GM23338 (cell line): ENCODE results near the gene NOL3. TPM values are rescaled to one million over a fixed set of nuclear protein-coding genes. Genes with fewer than 3 reads are reported as not detected.

Experiments used
- ATAC-seq: fragments of 200-7000 bp; cut with Tn5 transposase; 3 replicates; pipeline ENCODE4 v1.9.1; 2020
- DNase-seq: peaks from one replicate; pipeline ENCODE4 v3.0.0-alpha.2; 2015; ENCODE audit warnings: low spot score
- H2AFZ ChIP-seq: fragments of 200-600 bp; sonication (generic); 2 replicates; pipeline ENCODE4 v1.8.0; 2016; ENCODE audit warnings: antibody characterized with exemption, mild to moderate bottlenecking, moderate library complexity
- H3F3A ChIP-seq: fragments of 200-600 bp; sonication (generic); replicated peaks from 2 replicates; pipeline ENCODE4 v1.8.0; 2017; ENCODE audit warnings: antibody characterized with exemption, mixed run types, low read depth
- H3K27ac ChIP-seq: fragments of 200-600 bp; sonication (generic); 2 replicates; pipeline ENCODE4 v1.6.1; 2016; ENCODE audit warnings: low read depth
- H3K27me3 ChIP-seq: fragments of 200-600 bp; sonication (generic); 2 replicates; pipeline ENCODE4 v1.8.0; 2016; ENCODE audit warnings: mild to moderate bottlenecking, mixed run types, moderate library complexity; ENCODE audit not compliant: insufficient read depth
- H3K36me3 ChIP-seq: fragments of 200-600 bp; sonication (generic); 2 replicates; pipeline ENCODE4 v1.8.0; 2016; ENCODE audit warnings: mild to moderate bottlenecking; ENCODE audit not compliant: insufficient read depth
- H3K4me1 ChIP-seq: fragments of 200-600 bp; sonication (generic); 2 replicates; pipeline ENCODE4 v1.8.0; 2016; ENCODE audit warnings: mild to moderate bottlenecking, moderate library complexity; ENCODE audit not compliant: insufficient read depth
- H3K4me2 ChIP-seq: fragments of 200-600 bp; sonication (generic); 2 replicates; pipeline ENCODE4 v1.7.1; 2017; ENCODE audit warnings: mixed run types
- H3K4me3 ChIP-seq: fragments of 200-600 bp; sonication (generic); 2 replicates; pipeline ENCODE4 v1.6.1; 2016; ENCODE audit warnings: mixed run types
- H3K79me2 ChIP-seq: fragments of 200-600 bp; sonication (generic); replicated peaks from 2 replicates; pipeline ENCODE4 v1.8.0; 2017; ENCODE audit warnings: mild to moderate bottlenecking; ENCODE audit not compliant: insufficient read depth
- H3K9me2 ChIP-seq: fragments of 200-600 bp; sonication (generic); 2 replicates; pipeline ENCODE4 v1.8.0; 2017; ENCODE audit not compliant: insufficient read depth
- H4K20me1 ChIP-seq: fragments of 200-600 bp; sonication (generic); replicated peaks from 2 replicates; pipeline ENCODE4 v1.8.0; 2017; ENCODE audit warnings: mild to moderate bottlenecking; ENCODE audit not compliant: insufficient read depth
- H3K27ac Mint-ChIP-seq: 2 replicates; pipeline ENCODE4 v1.8.0; 2020; ENCODE audit warnings: inconsistent platforms, mild to moderate bottlenecking, moderate library complexity, mixed read lengths
- H3K27me3 Mint-ChIP-seq: 3 replicates; pipeline ENCODE4 v1.8.0; 2022; ENCODE audit warnings: low read depth, mild to moderate bottlenecking, moderate library complexity, mixed read lengths, inconsistent platforms; ENCODE audit not compliant: insufficient read depth, poor library complexity
- H3K36me3 Mint-ChIP-seq: 3 replicates; pipeline ENCODE4 v1.8.0; 2021; ENCODE audit warnings: low read depth, mild to moderate bottlenecking, inconsistent platforms, moderate library complexity, mixed read lengths
- H3K4me1 Mint-ChIP-seq: 3 replicates; pipeline ENCODE4 v1.8.0; 2020; ENCODE audit warnings: mild to moderate bottlenecking, inconsistent platforms, mixed read lengths
- H3K4me3 Mint-ChIP-seq: 3 replicates; pipeline ENCODE4 v1.8.0; 2021; ENCODE audit warnings: moderate library complexity, mild to moderate bottlenecking, inconsistent platforms, mixed read lengths
- H3K9me3 Mint-ChIP-seq: 3 replicates; pipeline ENCODE4 v1.8.0; 2020; ENCODE audit warnings: moderate library complexity, mild to moderate bottlenecking, inconsistent platforms, mixed read lengths
- CTCF ChIP-seq, 2 experiments: fragments of 200-600 bp in 1 of 2; sonication (generic) in 1 of 2; conservative IDR thresholded peaks; 2 replicates each; pipeline versions ENCODE4 v1.5.1 to v1.6.1; 2016 to 2017; ENCODE audit warnings: antibody characterized with exemption in 2 of 2, low read depth in 2 of 2, mild to moderate bottlenecking in 2 of 2, moderate library complexity in 1 of 2
- ZNF331 ChIP-seq: fragments of 250-450 bp; sonication (Bioruptor Pico); IDR thresholded peaks from 2 replicates; pipeline ENCODE4 v1.5.0; 2020; ENCODE audit warnings: low read depth, mild to moderate bottlenecking, moderate library complexity
- ZNF462 ChIP-seq: fragments of 250-450 bp; sonication (Bioruptor Pico); IDR thresholded peaks from 2 replicates; pipeline ENCODE4 v1.5.0; 2020; ENCODE audit warnings: mild to moderate bottlenecking, moderate library complexity
- polyA plus RNA-seq: library from polyadenylated mRNA; unstranded; fragments of >200 nt; fragmentation: Nextera tagmentation; extraction: Ambion mirVana; gene quantifications from 2 replicates; pipeline ENCODE4 v1.2.1, GENCODE V29; 2016
- total RNA-seq: library from RNA; depleted of rRNA; stranded (reverse); fragments of >200 nt; shearing (Covaris generic); gene quantifications from 2 replicates; pipeline ENCODE4 v1.2.3, GENCODE V29; 2014
- TF ChIP-seq, protein P1 (sequence below): IDR thresholded peaks from 2 replicates; pipeline ENCODE4 v1.6.1; 2016; ENCODE audit warnings: antibody characterized with exemption

NOL3 gene
- total and polyA plus RNA-seq, 2 experiments from 2014 or later = 3.3 to 4.0 TPM

DNA sequence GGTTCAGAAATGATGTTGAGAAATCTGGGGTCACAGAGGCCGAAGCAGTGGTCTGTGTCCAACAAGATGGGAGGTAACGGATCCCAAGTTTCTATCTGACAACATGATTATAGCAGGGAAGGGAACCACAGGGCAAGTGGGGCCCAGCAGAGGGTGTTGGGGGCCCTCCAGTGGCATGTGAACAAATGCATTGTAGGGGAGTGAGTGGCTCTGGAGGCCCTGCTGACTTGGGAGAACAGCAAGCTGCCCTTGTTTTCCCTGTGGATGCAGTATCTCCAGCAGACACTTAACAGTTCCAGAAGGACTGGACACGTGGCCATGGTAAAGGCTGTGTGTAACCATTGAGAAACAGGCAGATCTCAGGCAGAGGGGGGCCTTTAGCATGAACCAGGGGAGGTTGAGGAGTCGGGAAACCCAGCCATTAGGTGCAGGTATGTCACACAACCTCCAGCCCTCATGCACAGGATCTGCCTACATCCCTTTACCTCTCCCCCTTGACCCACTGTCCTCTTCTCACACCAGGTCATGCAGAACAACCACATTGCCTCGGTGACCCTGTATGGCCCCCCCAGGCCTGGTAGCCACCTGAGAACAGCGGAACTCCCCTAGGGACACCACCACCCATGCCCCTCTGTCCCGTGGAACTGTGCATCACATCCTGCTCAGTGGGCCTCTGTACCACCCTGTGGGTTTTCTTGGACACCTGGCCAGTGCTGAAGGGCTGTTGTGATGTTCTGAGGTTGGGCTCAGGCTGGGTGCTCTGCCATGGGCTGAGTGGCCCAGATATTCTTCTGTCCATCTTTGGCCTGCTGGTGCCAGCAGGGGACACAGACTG, 23.6 kb upstream of the NOL3 start:
- no peaks in the 10 kb centered on the region for H3K9me2 ChIP-seq
- H3K4me3 Mint-ChIP-seq = no peak overlapping the region
- ATAC-seq (no peak), DNase-seq (no peak)
- H3K4me2 ChIP-seq = no peak overlapping the region
- no peaks in the 10 kb centered on the region for H3K9me3 Mint-ChIP-seq
- H3K4me1 Mint-ChIP-seq = peaks cover 9% of the 10 kb centered on the region; the same call in 2 of the 3 replicates
- peaks cover 40% of the 10 kb centered on the region for H3K36me3 Mint-ChIP-seq
- H3K27ac Mint-ChIP-seq = no peak overlapping the region
- peaks cover 18% of the 10 kb centered on the region for H3K27me3 Mint-ChIP-seq
- no peaks in the 10 kb centered on the region for H3K36me3 ChIP-seq
- no peak overlapping the region for H3K27ac ChIP-seq
- no peak overlapping the region for H3K4me3 ChIP-seq
- H4K20me1 ChIP-seq = no peaks in the 10 kb centered on the region; the same call in 1 of the 2 replicates
- H3K4me1 ChIP-seq = peaks cover 6% of the 10 kb centered on the region; the same call in 1 of the 2 replicates
- no peaks in the 10 kb centered on the region for H3K79me2 ChIP-seq
- H2AFZ ChIP-seq = no peak overlapping the region
- no peak for TF ChIP-seq ZNF462 (CRISPR knock-in tag)
- TF ChIP-seq ZNF331 (CRISPR knock-in tag) = no peak
- TF ChIP-seq, protein P1, sequence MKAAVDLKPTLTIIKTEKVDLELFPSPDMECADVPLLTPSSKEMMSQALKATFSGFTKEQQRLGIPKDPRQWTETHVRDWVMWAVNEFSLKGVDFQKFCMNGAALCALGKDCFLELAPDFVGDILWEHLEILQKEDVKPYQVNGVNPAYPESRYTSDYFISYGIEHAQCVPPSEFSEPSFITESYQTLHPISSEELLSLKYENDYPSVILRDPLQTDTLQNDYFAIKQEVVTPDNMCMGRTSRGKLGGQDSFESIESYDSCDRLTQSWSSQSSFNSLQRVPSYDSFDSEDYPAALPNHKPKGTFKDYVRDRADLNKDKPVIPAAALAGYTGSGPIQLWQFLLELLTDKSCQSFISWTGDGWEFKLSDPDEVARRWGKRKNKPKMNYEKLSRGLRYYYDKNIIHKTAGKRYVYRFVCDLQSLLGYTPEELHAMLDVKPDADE = no peak
- 0 out of 4 replicates have a peak, but pooled peaks of 1 of the 2 experiments have one; percentile 21 for TF ChIP-seq CTCF (conservative IDR thresholded peaks at IDR 0.05; ENCODE audit: low read depth in 2 of 2)
- H3K27me3 ChIP-seq = peaks cover 37% of the 10 kb centered on the region
- 0 out of 2 replicates have a peak, but pooled peaks cover 7% of the 10 kb centered on the region for H3F3A ChIP-seq
